ENCODE data around the gene ADD2. TPM values are rescaled to one million over a fixed set of nuclear protein-coding genes. Genes with fewer than 3 reads are reported as not detected.

Gene ADD2
- total RNA-seq, 1 experiment from 2014 or later = 124 TPM

GRCh38 chr2:70659551-70659950 lies 108.4 kb downstream of the ADD2 start:
- no peak overlapping the region for H3K9ac ChIP-seq (ENCODE audit: extremely low read depth, insufficient read length, low read length)
- Mint-ChIP-seq H3K27ac (no peak overlapping the region; a peak in 1 of 7 replicates), H3K9me3 (no peaks in the 10 kb centered on the region), H3K27me3 (ENCODE audit: low read depth) (peaks cover 23% of the 10 kb centered on the region), H3K36me3 (ENCODE audit: insufficient read depth in 1 of 3, low read depth in 3 of 3) (peaks cover 22 to 38% (median 25%) of the 10 kb centered on the region in 3 experiments; a peak in 6 of 7 replicates), H3K4me3 (no peak overlapping the region), H3K4me1 (peaks cover 16 to 22% of the 10 kb centered on the region in 2 experiments)
- H2AFZ ChIP-seq (ENCODE audit: low read length) = no peak overlapping the region
- peaks cover 2% of the 10 kb centered on the region for H4K20me1 ChIP-seq (ENCODE audit: control insufficient read depth, insufficient read depth, insufficient read length)
- H2BK12ac ChIP-seq (ENCODE audit: insufficient read length, low read depth, low read length) = no peak overlapping the region
- no peak overlapping the region for H3K4ac ChIP-seq (ENCODE audit: low read depth, low read length)
- no CpG with 5 or more reads among the region's 5 CpGs for WGBS (ENCODE audit: extremely low coverage, insufficient read length, low lambda C conversion rate)
- H3K27me3 ChIP-seq (ENCODE audit: insufficient read depth, low read length) = no peaks in the 10 kb centered on the region; the same call in 1 of the 2 replicates
- H3T11ph ChIP-seq (ENCODE audit: low read length) = no peak overlapping the region
- no peak overlapping the region for H3K14ac ChIP-seq (ENCODE audit: insufficient read depth, low read length)
- no peaks in the 10 kb centered on the region for H3K9me3 ChIP-seq (ENCODE audit: control insufficient read depth, low read depth, low read length)
- H3K23me2 ChIP-seq (ENCODE audit: insufficient read length, low read depth, low read length, poor library complexity, severe bottlenecking) = no peaks in the 10 kb centered on the region
- no peak overlapping the region for H4K91ac ChIP-seq (ENCODE audit: insufficient read length, low read depth, low read length)
- no peaks in the 10 kb centered on the region for H3K79me2 ChIP-seq (ENCODE audit: insufficient read depth, low read length)
- no peak for TF ChIP-seq CTCF (conservative IDR thresholded peaks at IDR 0.05)
- no peak overlapping the region for H3K56ac ChIP-seq (ENCODE audit: insufficient read length, low read depth, low read length)
- no peak overlapping the region for H3K23ac ChIP-seq (ENCODE audit: insufficient read length, low read depth, low read length)
- DNase-seq = peak; percentile 26
- no peak overlapping the region for H2AK5ac ChIP-seq (ENCODE audit: insufficient read length, low read length)
- no peak overlapping the region for H2BK20ac ChIP-seq (ENCODE audit: low read depth, low read length, poor library complexity, severe bottlenecking)
- H4K5ac ChIP-seq (ENCODE audit: insufficient read length, low read depth, low read length) = no peak overlapping the region
- H2BK120ac ChIP-seq (ENCODE audit: low read depth, low read length, poor library complexity, severe bottlenecking) = no peak overlapping the region
- H2BK5ac ChIP-seq (ENCODE audit: insufficient read length, low read length) = no peak overlapping the region
- no peak overlapping the region for H2BK15ac ChIP-seq (ENCODE audit: low read depth, low read length)
- no peak overlapping the region for H3K27ac ChIP-seq (ENCODE audit: insufficient read length, low read depth, low read length)
- no peak overlapping the region for H3K18ac ChIP-seq (ENCODE audit: insufficient read length, low read depth, low read length)
- no peaks in the 10 kb centered on the region for H3K79me1 ChIP-seq (ENCODE audit: insufficient read depth, low read depth, low read length, poor library complexity, severe bottlenecking)
- H3K4me1 ChIP-seq (ENCODE audit: insufficient read depth, low read length) = 0 out of 2 replicates have a peak, but pooled peaks cover 3% of the 10 kb centered on the region
- no peak overlapping the region for H4K8ac ChIP-seq (replicated peaks; ENCODE audit: insufficient read length, low read depth, low read length)
- H3K4me2 ChIP-seq (ENCODE audit: insufficient read depth, insufficient read length, low read length) = no peak overlapping the region

Data from H9 (cell line).